Endodermal cell (in vitro differentiated cells): Measurements from ENCODE around the gene PMVK. TPM values are rescaled to one million over a fixed set of nuclear protein-coding genes. Genes with fewer than 3 reads are reported as not detected.
A peak's percentile ranks its signal among the peaks of the same experiment; 100 is the strongest.
"Not testable (repeated sequence)": the region's sequence is repeated elsewhere in the genome, so short reads cannot be mapped to it uniquely, and the experiment has no call there.

Experiments
- DNase-seq: peaks from one replicate; pipeline ENCODE4 v3.0.0-alpha.2; 2017
- H3K27ac ChIP-seq: 2 replicates; pipeline ENCODE4 v1.5.1; 2013; ENCODE audit warnings: mild to moderate bottlenecking, low read depth, low read length, moderate library complexity
- H3K27me3 ChIP-seq: 2 replicates; pipeline ENCODE4 v1.6.1; 2013; ENCODE audit warnings: mild to moderate bottlenecking, low read length, moderate library complexity; ENCODE audit not compliant: insufficient read depth, control insufficient read depth, poor library complexity, severe bottlenecking
- H3K36me3 ChIP-seq: 2 replicates; pipeline ENCODE4 v1.7.0; 2013; ENCODE audit warnings: mild to moderate bottlenecking, low read length, moderate library complexity; ENCODE audit not compliant: control insufficient read depth, insufficient read depth
- H3K4me1 ChIP-seq: one replicate; pipeline ENCODE4 v1.7.0; 2013; ENCODE audit warnings: low read length; ENCODE audit not compliant: control insufficient read depth, insufficient read depth
- H3K4me3 ChIP-seq: 2 replicates; pipeline ENCODE4 v1.5.1; 2013; ENCODE audit warnings: mild to moderate bottlenecking, low read length, moderate library complexity
- H3K9ac ChIP-seq: 2 replicates; pipeline ENCODE4 v1.6.1; 2013; ENCODE audit warnings: mild to moderate bottlenecking, low read length, moderate library complexity; ENCODE audit not compliant: poor library complexity, severe bottlenecking; ENCODE audit errors: extremely low read depth
- H3K9me3 ChIP-seq: 2 replicates; pipeline ENCODE4 v1.6.1; 2013; ENCODE audit warnings: mild to moderate bottlenecking, low read length, moderate library complexity; ENCODE audit not compliant: control insufficient read depth
- H3K27ac Mint-ChIP-seq: 2 replicates; pipeline ENCODE4 v1.8.0; 2020; ENCODE audit warnings: mixed read lengths
- H3K27me3 Mint-ChIP-seq: 2 replicates; pipeline ENCODE4 v1.8.0; 2021; ENCODE audit warnings: mild to moderate bottlenecking, mixed read lengths; ENCODE audit not compliant: insufficient read depth
- H3K36me3 Mint-ChIP-seq: 2 replicates; pipeline ENCODE4 v1.8.0; 2020; ENCODE audit warnings: low read depth, mixed read lengths
- H3K4me1 Mint-ChIP-seq: 2 replicates; pipeline ENCODE4 v1.8.0; 2020; ENCODE audit warnings: mixed read lengths
- H3K4me3 Mint-ChIP-seq: 2 replicates; pipeline ENCODE4 v1.8.0; 2020; ENCODE audit warnings: mild to moderate bottlenecking, moderate library complexity, mixed read lengths
- H3K9me3 Mint-ChIP-seq: 2 replicates; pipeline ENCODE4 v1.8.0; 2020; ENCODE audit warnings: mild to moderate bottlenecking, mixed read lengths
- WGBS, 2 experiments: methylation state at CpG; one replicate each; pipeline versions ENCODE4 v1.1.5 to v1.1.7; 2013; ENCODE audit warnings: missing lambda C conversion rate in 2 of 2, mixed read lengths in 1 of 2; ENCODE audit not compliant: insufficient coverage in 1 of 2, insufficient read length in 1 of 2; 5-methylcytosine and 5-hydroxymethylcytosine counted together
- total RNA-seq, 2 donors: library from RNA; stranded (reverse); fragmentation: NEBNext Ultra II Directional in 1 of 2; extraction: Animal tissue kit (Norgen Biotek cat#: 25700) in 1 of 2; gene quantifications; 2 replicates in 1 of 2; 3 replicates in 1 of 2; pipeline ENCODE4 v1.2.1, GENCODE V29; 2021
- TF ChIP-seq, protein P1 (sequence below): fragments of 200-600 bp; sonication (generic); conservative IDR thresholded peaks from 2 replicates; pipeline ENCODE4 v1.5.0; 2021; ENCODE audit warnings: antibody characterized with exemption, mild to moderate bottlenecking

Gene PMVK
- total RNA-seq, 2 donors from 2014 or later, result 16.0 to 16.4 TPM

DNA sequence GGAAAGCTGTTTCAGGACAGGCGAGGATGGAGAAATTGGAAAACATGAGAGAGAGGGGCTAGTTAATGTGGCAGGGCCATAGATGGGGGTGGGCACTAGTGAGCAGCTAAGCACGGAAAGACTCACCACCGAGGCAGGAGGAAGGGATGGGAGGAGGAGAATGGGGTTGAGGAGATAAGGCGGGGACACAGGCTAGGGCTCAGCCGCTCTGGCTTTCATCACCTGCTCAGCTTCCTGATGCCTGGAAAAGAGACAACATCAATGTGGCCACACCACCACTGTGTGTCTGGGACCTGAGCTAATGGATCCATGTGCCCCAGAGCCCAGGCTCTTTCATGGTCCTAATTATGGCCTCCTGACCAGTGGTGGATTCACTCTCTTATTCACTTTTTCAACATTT lies 27.6 kb downstream of the PMVK start:
- H3K27ac Mint-ChIP-seq, result no peak overlapping the region

DNA sequence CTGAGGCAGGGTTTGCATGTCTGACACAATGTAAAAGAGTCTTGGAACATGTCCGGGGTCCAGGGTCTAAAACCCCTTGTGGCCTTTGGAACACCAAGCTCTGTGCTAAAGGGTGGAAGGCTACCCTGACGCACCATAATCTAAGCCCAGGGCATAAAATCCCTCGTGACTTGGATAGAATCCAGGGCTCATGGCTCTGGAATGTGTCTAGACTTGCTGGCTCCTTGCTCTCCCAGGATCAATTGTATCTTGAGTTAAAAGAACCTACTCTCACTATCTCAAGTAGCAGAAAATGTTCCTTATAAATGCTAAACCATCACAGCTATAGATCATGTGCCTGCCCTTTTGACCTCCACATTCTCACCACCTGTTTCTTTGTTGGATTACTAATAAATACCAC lies 28.4 kb downstream of the PMVK start:
- not testable (repeated sequence) for H3K4me1 ChIP-seq

More for the DNA sequence above, 27.6 kb downstream of the PMVK start:
- TF ChIP-seq, protein P1, sequence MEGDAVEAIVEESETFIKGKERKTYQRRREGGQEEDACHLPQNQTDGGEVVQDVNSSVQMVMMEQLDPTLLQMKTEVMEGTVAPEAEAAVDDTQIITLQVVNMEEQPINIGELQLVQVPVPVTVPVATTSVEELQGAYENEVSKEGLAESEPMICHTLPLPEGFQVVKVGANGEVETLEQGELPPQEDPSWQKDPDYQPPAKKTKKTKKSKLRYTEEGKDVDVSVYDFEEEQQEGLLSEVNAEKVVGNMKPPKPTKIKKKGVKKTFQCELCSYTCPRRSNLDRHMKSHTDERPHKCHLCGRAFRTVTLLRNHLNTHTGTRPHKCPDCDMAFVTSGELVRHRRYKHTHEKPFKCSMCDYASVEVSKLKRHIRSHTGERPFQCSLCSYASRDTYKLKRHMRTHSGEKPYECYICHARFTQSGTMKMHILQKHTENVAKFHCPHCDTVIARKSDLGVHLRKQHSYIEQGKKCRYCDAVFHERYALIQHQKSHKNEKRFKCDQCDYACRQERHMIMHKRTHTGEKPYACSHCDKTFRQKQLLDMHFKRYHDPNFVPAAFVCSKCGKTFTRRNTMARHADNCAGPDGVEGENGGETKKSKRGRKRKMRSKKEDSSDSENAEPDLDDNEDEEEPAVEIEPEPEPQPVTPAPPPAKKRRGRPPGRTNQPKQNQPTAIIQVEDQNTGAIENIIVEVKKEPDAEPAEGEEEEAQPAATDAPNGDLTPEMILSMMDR, result no peak
- Histone ChIP-seq H3K27ac (no peak overlapping the region), H3K27me3 (no peaks in the 10 kb centered on the region), H3K9ac (no peak overlapping the region), H3K4me3 (no peak overlapping the region), H3K4me1 (no peaks in the 10 kb centered on the region), H3K9me3 (peaks cover 13% of the 10 kb centered on the region), H3K36me3 (no peaks in the 10 kb centered on the region)
- peaks cover 4% of the 10 kb centered on the region for H3K4me1 Mint-ChIP-seq
- no peak overlapping the region for H3K4me3 Mint-ChIP-seq
- H3K9me3 Mint-ChIP-seq, result peaks cover 27% of the 10 kb centered on the region
- H3K36me3 Mint-ChIP-seq, result peaks cover 3% of the 10 kb centered on the region
- DNase-seq, result peak; percentile 13
- whole genome bisulfite sequencing, 2 experiments, result 88 to 95% methylated on average over 5 of the region's 5 CpGs
- H3K27me3 Mint-ChIP-seq, result peaks cover 11% of the 10 kb centered on the region

DNA sequence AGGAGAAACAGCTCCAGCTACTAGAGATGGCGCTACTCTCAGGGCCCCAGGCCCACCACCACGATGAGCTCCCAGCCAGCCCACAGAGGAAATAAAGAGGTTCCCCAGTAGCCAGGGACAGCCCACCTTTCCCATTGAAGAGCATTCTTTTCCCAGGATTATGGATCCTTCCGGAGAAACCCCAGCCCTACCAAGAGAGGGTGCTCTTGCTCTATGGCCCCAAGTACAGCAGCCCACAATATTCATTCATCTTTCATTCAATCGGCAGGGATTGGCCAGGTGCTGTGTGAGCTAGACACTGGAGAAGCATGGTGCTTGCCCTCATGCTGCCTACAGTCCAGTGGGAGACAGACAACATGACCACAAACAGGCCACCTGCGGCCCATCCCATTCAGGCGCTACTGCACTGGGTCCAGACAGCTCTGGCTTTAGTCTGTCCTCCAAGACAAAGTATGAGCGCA lies 29.9 kb downstream of the PMVK start:
- Mint-ChIP-seq H3K4me1 (no peaks in the 10 kb centered on the region), H3K9me3 (peaks cover 27% of the 10 kb centered on the region), H3K36me3 (peaks cover 3% of the 10 kb centered on the region), H3K4me3 (no peak overlapping the region), H3K27me3 (peaks cover 11% of the 10 kb centered on the region), H3K27ac (no peak overlapping the region)
- 93 to 95% methylated on average over 4 to 7 of the region's 7 CpGs for WGBS, 2 experiments
- H3K4me3 ChIP-seq, result no peak overlapping the region
- DNase-seq, result peak; percentile 35
- no peak overlapping the region for H3K9ac ChIP-seq
- TF ChIP-seq, protein P1, result peak; percentile 50
- peaks cover 13% of the 10 kb centered on the region for H3K9me3 ChIP-seq
- H3K27me3 ChIP-seq, result no peaks in the 10 kb centered on the region
- H3K36me3 ChIP-seq, result no peaks in the 10 kb centered on the region
- no peak overlapping the region for H3K27ac ChIP-seq
- no peaks in the 10 kb centered on the region for H3K4me1 ChIP-seq

More for the DNA sequence above, 28.4 kb downstream of the PMVK start:
- H3K27ac Mint-ChIP-seq, H3K36me3 ChIP-seq, H3K27me3 ChIP-seq, H3K4me3 ChIP-seq, H3K4me3 Mint-ChIP-seq, H3K4me1 Mint-ChIP-seq, H3K36me3 Mint-ChIP-seq, H3K27ac ChIP-seq, H3K9ac ChIP-seq, DNase-seq: not testable (repeated sequence)
- 92% methylated on average over 3 of the region's 3 CpGs; no CpG with 5 or more reads in 1 of the 2 experiments for WGBS, 2 experiments
- peaks cover 27% of the 10 kb centered on the region for H3K9me3 Mint-ChIP-seq
- H3K9me3 ChIP-seq, result peaks cover 13% of the 10 kb centered on the region
- peaks cover 11% of the 10 kb centered on the region for H3K27me3 Mint-ChIP-seq
